Esophagus (tissue), 2 donors: ENCODE data around the gene LARGE1. TPM values are rescaled to one million over a fixed set of nuclear protein-coding genes. Genes with fewer than 3 reads are reported as not detected.

ENCODE experiments used
- H3K27ac ChIP-seq, 2 donors: one replicate each; pipeline ENCODE4 v1.5.1; 2013; ENCODE audit warnings: low read depth in 2 of 2, mild to moderate bottlenecking in 2 of 2, inconsistent platforms in 1 of 2, low read length in 1 of 2, moderate library complexity in 1 of 2
- H3K27me3 ChIP-seq, 2 donors: one replicate each; pipeline ENCODE4 v1.6.1; 2013; ENCODE audit warnings: low read length in 2 of 2, control low read depth in 1 of 2, mild to moderate bottlenecking in 1 of 2; ENCODE audit not compliant: insufficient read depth in 2 of 2, control insufficient read depth in 1 of 2
- H3K36me3 ChIP-seq, 2 donors: one replicate each; pipeline ENCODE4 v1.6.1; 2013; ENCODE audit warnings: low read length in 1 of 2; ENCODE audit not compliant: control insufficient read depth in 2 of 2, insufficient read depth in 2 of 2
- H3K4me1 ChIP-seq, 2 donors: one replicate each; pipeline ENCODE4 v1.6.1; 2013; ENCODE audit warnings: low read length in 1 of 2; ENCODE audit not compliant: control insufficient read depth in 2 of 2, insufficient read depth in 2 of 2
- H3K4me3 ChIP-seq, 2 donors: one replicate each; pipeline ENCODE4 v1.5.1; 2013; ENCODE audit warnings: low read length in 2 of 2, mild to moderate bottlenecking in 2 of 2, low read depth in 1 of 2, moderate library complexity in 1 of 2
- H3K9me3 ChIP-seq, 2 donors: one replicate each; pipeline ENCODE4 v1.6.1; 2013; ENCODE audit warnings: mild to moderate bottlenecking in 2 of 2, low read depth in 1 of 2, low read length in 1 of 2, moderate library complexity in 1 of 2; ENCODE audit not compliant: control insufficient read depth in 2 of 2, insufficient read depth in 1 of 2
- WGBS, 2 donors: extraction: QIAGEN DNeasy Blood & Tissue Kit; methylation state at CpG; one replicate each; pipeline ENCODE4 v1.1.7; 2013; 5-methylcytosine and 5-hydroxymethylcytosine counted together
- polyA plus RNA-seq, 2 donors: library from polyadenylated mRNA; stranded (reverse); fragments of 200-250 nt; gene quantifications; one replicate each; pipeline ENCODE4 v1.2.3, GENCODE V29; 2013
- donor health status: healthy with polysubstance abuse.
- donor health status: Bipolar disorder and iron deficiency.

Gene LARGE1
- polyA plus RNA-seq, 2 donors: 2.0 to 2.5 TPM

DNA sequence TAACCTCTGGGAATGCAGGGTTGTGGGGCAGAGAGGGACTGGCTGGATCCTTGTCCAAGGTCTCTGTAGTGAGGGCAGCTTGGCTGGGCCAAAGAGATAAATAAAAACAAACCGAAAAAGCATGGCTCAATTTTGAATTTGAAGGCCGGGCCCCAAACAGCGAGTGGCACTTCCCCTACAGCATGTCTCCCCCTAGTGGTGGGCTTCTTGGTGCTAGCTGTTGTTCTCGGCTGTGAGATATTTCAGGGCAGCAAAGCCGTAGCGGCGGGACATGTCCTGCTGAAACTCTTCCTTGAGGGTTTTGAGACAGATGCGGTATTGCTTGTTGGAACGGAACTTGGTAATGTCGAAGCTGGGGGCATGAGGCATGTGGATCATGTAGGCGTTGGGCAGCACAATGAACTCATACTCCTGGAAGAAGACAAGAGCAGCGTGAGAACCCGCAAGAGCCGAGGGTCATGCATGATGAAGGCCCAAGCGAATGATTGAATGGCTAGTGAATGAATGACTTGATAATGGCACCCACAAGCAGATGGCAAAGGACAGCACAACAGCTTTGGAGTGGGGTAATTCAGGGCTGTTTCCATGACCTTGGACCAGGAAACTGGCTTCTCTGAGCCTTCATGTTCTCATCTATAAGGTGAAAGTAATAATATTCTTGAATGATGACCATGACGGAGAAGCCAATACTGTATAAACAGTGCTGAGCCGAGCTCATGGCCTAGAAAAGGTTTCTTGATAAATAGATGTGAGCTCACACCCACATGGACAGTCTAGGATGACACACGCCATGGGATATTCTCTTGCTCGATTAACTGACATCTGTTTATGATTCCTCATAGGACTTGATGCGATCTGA, 645.8 kb downstream of the LARGE1 start:
- H3K4me3 ChIP-seq: no peak overlapping the region
- no peaks in the 10 kb centered on the region for H3K36me3 ChIP-seq
- H3K9me3 ChIP-seq: no peaks in the 10 kb centered on the region
- 94 to 96% methylated on average over 20 of the region's 20 CpGs for WGBS, 2 donors
- H3K4me1 ChIP-seq: peaks cover 0 to 3% of the 10 kb centered on the region in 2 donors
- H3K27ac ChIP-seq: no peak overlapping the region
- H3K27me3 ChIP-seq: no peaks in the 10 kb centered on the region

GRCh38 chr22:33272871-33273270, 647.4 kb downstream of the LARGE1 start:
- H3K27ac ChIP-seq: no peak overlapping the region
- WGBS, 2 donors: 92 to 99% methylated on average over 2 of the region's 2 CpGs
- no peaks in the 10 kb centered on the region for H3K9me3 ChIP-seq
- H3K27me3 ChIP-seq: no peaks in the 10 kb centered on the region
- peaks cover 0 to 3% of the 10 kb centered on the region in 2 donors for H3K4me1 ChIP-seq
- no peaks in the 10 kb centered on the region for H3K36me3 ChIP-seq
- no peak overlapping the region for H3K4me3 ChIP-seq

- H3K4me3 ChIP-seq: no peak overlapping the region
- no peaks in the 10 kb centered on the region for H3K9me3 ChIP-seq
- peaks cover 0 to 3% of the 10 kb centered on the region in 2 donors for H3K4me1 ChIP-seq
- H3K27me3 ChIP-seq: no peaks in the 10 kb centered on the region
- H3K27ac ChIP-seq: no peak overlapping the region
- whole genome bisulfite sequencing, 2 donors: 53 to 58% methylated on average over 2 of the region's 2 CpGs
- H3K36me3 ChIP-seq: no peaks in the 10 kb centered on the region
Observed at GRCh38 chr22:33272180-33272579, 648.1 kb downstream of the LARGE1 start.

- H3K27ac ChIP-seq: no peak overlapping the region
- H3K4me1 ChIP-seq: no peaks in the 10 kb centered on the region
- no peaks in the 10 kb centered on the region for H3K9me3 ChIP-seq
- no peak overlapping the region for H3K4me3 ChIP-seq
- WGBS, 2 donors: 53 to 56% methylated on average over 6 of the region's 6 CpGs
- H3K36me3 ChIP-seq: no peaks in the 10 kb centered on the region
- no peaks in the 10 kb centered on the region for H3K27me3 ChIP-seq
Observed at GRCh38 chr22:33271390-33272161, 648.7 kb downstream of the LARGE1 start.

DNA sequence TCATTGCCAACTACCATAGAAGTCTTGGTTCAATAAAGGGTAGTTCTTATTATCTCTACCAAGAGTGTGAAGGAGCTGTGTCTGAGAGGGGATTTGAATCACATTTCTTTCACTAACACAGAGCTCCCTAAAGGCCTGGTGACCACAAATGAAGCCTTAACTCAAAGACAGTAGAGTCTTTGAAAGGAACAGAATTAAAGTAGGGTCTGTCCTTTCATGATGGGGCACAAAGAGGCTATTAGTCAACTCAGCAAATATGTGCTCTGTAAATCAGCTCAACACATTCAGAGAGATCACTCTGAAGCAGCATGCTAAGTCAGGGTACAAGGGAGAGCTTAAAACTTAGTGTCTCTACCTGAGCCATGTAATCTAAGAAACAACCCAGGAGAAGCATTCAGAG, 649.7 kb downstream of the LARGE1 start:
- Histone ChIP-seq H3K36me3 (no peaks in the 10 kb centered on the region), H3K4me1 (no peaks in the 10 kb centered on the region), H3K9me3 (no peaks in the 10 kb centered on the region), H3K27me3 (no peaks in the 10 kb centered on the region), H3K27ac (no peak overlapping the region), H3K4me3 (no peak overlapping the region)

DNA sequence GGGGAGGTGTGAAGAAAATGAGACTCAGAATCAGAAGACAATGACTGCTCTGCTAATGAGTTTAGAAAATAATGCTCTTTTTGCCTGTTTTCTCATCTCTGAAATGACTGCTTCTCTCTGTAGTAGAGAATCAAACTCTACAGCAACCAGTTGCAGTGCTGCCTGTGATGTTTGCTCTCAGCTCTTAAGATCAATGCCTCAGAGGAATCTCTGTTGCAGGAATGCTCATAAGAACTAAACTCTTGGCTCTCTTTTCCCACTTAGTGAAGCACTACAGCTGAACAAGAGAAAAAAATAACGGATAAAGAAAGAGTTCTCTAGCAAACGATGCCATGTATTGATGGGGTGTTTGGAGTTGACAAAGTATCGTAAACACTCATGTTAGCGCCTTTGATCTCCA, 658.6 kb downstream of the LARGE1 start:
- H3K36me3 ChIP-seq: no peaks in the 10 kb centered on the region
- no peak overlapping the region for H3K27ac ChIP-seq
- H3K27me3 ChIP-seq: no peaks in the 10 kb centered on the region
- peaks cover 0 to 3% of the 10 kb centered on the region in 2 donors for H3K4me1 ChIP-seq
- 65 to 66% methylated on average over 4 of the region's 4 CpGs for WGBS, 2 donors
- H3K4me3 ChIP-seq: no peak overlapping the region
- H3K9me3 ChIP-seq: no peaks in the 10 kb centered on the region

DNA sequence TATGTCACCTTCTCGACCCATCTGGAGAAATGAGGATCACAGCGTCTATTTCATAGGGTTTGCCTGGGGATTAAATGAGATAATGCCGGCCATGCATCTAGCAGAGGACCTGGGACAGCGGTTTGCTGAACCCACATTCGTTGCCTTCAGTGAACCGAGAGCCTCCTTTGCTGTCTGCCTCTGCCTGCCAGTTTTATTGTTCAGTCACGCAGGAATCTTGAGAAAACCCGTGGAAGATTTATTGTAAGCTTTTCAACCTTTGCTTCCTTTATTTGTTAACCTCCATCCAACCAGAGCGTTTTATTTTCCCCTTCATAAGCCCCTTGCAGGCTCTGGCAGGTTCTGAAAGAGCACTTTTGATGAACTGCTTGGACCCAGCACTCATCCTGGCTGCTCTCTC, 659.8 kb downstream of the LARGE1 start:
- Histone ChIP-seq H3K9me3 (no peaks in the 10 kb centered on the region), H3K4me1 (peaks cover 0 to 3% of the 10 kb centered on the region in 2 donors), H3K4me3 (no peak overlapping the region), H3K27ac (no peak overlapping the region), H3K36me3 (no peaks in the 10 kb centered on the region), H3K27me3 (no peaks in the 10 kb centered on the region)
- 40 to 51% methylated on average over 9 of the region's 9 CpGs for whole genome bisulfite sequencing, 2 donors

DNA sequence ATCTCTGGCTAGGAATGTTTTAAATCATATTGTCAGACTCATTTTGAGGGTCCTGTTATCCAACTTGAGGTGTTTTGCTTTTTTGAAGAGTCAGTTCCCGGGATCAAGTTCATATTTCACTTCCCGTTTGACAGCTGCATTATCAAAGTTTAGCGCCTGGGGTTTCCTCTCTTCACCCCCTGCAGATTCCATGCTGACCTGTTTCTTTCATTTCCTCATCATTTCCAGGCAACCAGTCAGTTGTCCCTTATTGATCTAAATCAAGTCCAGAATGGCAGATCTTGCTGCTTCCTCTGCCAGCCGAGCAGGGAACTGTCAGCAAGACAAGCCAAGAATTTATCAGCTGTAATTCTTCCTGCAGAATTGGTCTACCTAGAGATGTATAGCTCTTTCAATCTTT, 664.5 kb downstream of the LARGE1 start:
- H3K36me3 ChIP-seq: no peaks in the 10 kb centered on the region
- peaks cover 0 to under 1% of the 10 kb centered on the region in 2 donors for H3K4me1 ChIP-seq
- no peak overlapping the region for H3K4me3 ChIP-seq
- H3K27me3 ChIP-seq: no peaks in the 10 kb centered on the region
- no peak overlapping the region for H3K27ac ChIP-seq
- WGBS, 2 donors: 13 to 19% methylated on average over 4 of the region's 4 CpGs
- H3K9me3 ChIP-seq: no peaks in the 10 kb centered on the region

DNA sequence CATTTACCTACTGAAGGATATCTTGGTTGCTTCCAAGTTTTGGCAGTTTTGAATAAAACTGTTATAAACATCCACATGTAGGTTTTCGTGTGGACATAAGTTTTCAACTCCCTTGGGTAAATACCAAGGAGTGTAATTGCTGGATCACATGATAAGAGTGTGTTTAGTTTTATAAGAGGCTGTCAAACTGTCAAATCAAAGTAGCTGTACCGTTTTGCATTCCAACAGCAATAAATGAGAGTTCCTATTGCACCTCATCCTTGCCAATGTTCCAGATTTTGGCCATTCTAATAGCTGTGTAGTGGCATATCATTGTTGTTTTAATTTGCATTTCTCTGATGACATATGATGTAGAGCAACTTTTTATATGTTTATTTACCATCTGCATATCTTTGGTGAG, 671.3 kb downstream of the LARGE1 start:
- H3K27me3 ChIP-seq: no peaks in the 10 kb centered on the region
- no peak overlapping the region for H3K27ac ChIP-seq
- no peaks in the 10 kb centered on the region for H3K9me3 ChIP-seq
- 30 to 40% methylated on average over 2 of the region's 2 CpGs for WGBS, 2 donors
- no peaks in the 10 kb centered on the region for H3K4me1 ChIP-seq
- no peak overlapping the region for H3K4me3 ChIP-seq
- no peaks in the 10 kb centered on the region for H3K36me3 ChIP-seq
